Fibroblast of villous mesenchyme (primary cell): Measurements from ENCODE around the gene WNT9B. TPM values are rescaled to one million over a fixed set of nuclear protein-coding genes. Genes with fewer than 3 reads are reported as not detected.

Experiments used
- DNase-seq: peaks from one replicate; pipeline ENCODE4 v3.0.0-alpha.2; 2010; ENCODE audit warnings: low read depth
- H3K4me3 ChIP-seq: 2 replicates; pipeline ENCODE4 v1.5.1; 2011; ENCODE audit warnings: low read depth, mild to moderate bottlenecking, low read length
- CTCF ChIP-seq: IDR thresholded peaks from 2 replicates; pipeline ENCODE4 v1.5.1; 2012; ENCODE audit warnings: low read depth, mild to moderate bottlenecking, low read length; ENCODE audit not compliant: insufficient read depth
- total RNA-seq: library from RNA; depleted of rRNA; stranded (reverse); fragments of >200 nt; gene quantifications from 2 replicates; pipeline ENCODE4 v1.2.3, GENCODE V29; 2012

Gene WNT9B
- total RNA-seq, 1 donor: not detected

- no peak for DNase-seq
- H3K4me3 ChIP-seq: no peak overlapping the region
- TF ChIP-seq CTCF: no peak
Observed at GRCh38 chr17:46892192-46892703, 40.9 kb downstream of the WNT9B start.

GRCh38 chr17:46894024-46894423 is 42.6 kb downstream of the WNT9B start:
- TF ChIP-seq CTCF: no peak
- DNase-seq: no peak
- H3K4me3 ChIP-seq: no peak overlapping the region

GRCh38 chr17:46894476-46895151 is 43.2 kb downstream of the WNT9B start:
- no peak for DNase-seq
- H3K4me3 ChIP-seq: no peak overlapping the region
- no peak for TF ChIP-seq CTCF

GRCh38 chr17:46895171-46895570 is 43.8 kb downstream of the WNT9B start:
- TF ChIP-seq CTCF: no peak
- H3K4me3 ChIP-seq: no peak overlapping the region
- DNase-seq: no peak

GRCh38 chr17:46896991-46897390 is 45.6 kb downstream of the WNT9B start:
- H3K4me3 ChIP-seq: no peak overlapping the region
- TF ChIP-seq CTCF: no peak
- no peak for DNase-seq

GRCh38 chr17:46898364-46898763 is 47.0 kb downstream of the WNT9B start:
- no peak for TF ChIP-seq CTCF
- no peak for DNase-seq
- no peak overlapping the region for H3K4me3 ChIP-seq

GRCh38 chr17:46898860-46899259 is 47.5 kb downstream of the WNT9B start:
- TF ChIP-seq CTCF: no peak
- H3K4me3 ChIP-seq: no peak overlapping the region
- no peak for DNase-seq
